Stomach smooth muscle (tissue), 2 donors: ENCODE measurements around the gene PPP3R2.

ENCODE experiments used
- H3K27ac ChIP-seq: one replicate; pipeline ENCODE4 v1.7.0; 2013; ENCODE audit warnings: mild to moderate bottlenecking, low read length, inconsistent platforms
- H3K27me3 ChIP-seq, 2 donors: one replicate each; pipeline ENCODE4 v1.7.0; 2013; ENCODE audit warnings: low read length in 2 of 2; ENCODE audit not compliant: insufficient read depth in 2 of 2, control insufficient read depth in 1 of 2
- H3K36me3 ChIP-seq, 2 donors: one replicate each; pipeline ENCODE4 v1.7.0; 2013; ENCODE audit warnings: low read length in 2 of 2; ENCODE audit not compliant: control insufficient read depth in 2 of 2, insufficient read depth in 2 of 2
- H3K4me1 ChIP-seq: one replicate; pipeline ENCODE4 v1.7.0; 2013; ENCODE audit warnings: low read length; ENCODE audit not compliant: control insufficient read depth, insufficient read depth
- H3K4me3 ChIP-seq, 2 donors: one replicate each; pipeline ENCODE4 v1.7.0; 2013; ENCODE audit warnings: low read length in 2 of 2
- H3K9ac ChIP-seq, 2 donors: one replicate each; pipeline ENCODE4 v1.7.0; 2013; ENCODE audit warnings: low read length in 2 of 2, mild to moderate bottlenecking in 1 of 2
- H3K9me3 ChIP-seq, 2 donors: one replicate each; pipeline ENCODE4 v1.7.0; 2013; ENCODE audit warnings: low read length in 2 of 2; ENCODE audit not compliant: control insufficient read depth in 2 of 2
- donor health status: healthy.
- donor health status: Pancreatic carcinoma.

The PPP3R2 gene

GRCh38 chr9:101587332-101588043 is 7.3 kb downstream of the PPP3R2 start:
- Histone ChIP-seq H3K36me3 (no peaks in the 10 kb centered on the region), H3K9me3 (no peaks in the 10 kb centered on the region), H3K4me1 (no peaks in the 10 kb centered on the region), H3K27me3 (no peaks in the 10 kb centered on the region), H3K4me3 (no peak overlapping the region), H3K27ac (no peak overlapping the region), H3K9ac (no peak overlapping the region)

- no peaks in the 10 kb centered on the region for H3K4me1 ChIP-seq
- H3K4me3 ChIP-seq: no peak overlapping the region
- H3K27ac ChIP-seq: no peak overlapping the region
- no peak overlapping the region for H3K9ac ChIP-seq
- H3K36me3 ChIP-seq: no peaks in the 10 kb centered on the region
- no peaks in the 10 kb centered on the region for H3K9me3 ChIP-seq
- no peaks in the 10 kb centered on the region for H3K27me3 ChIP-seq
Measured at GRCh38 chr9:101586651-101587050, 8.1 kb downstream of the PPP3R2 start.

GRCh38 chr9:101585740-101586139 is 9.0 kb downstream of the PPP3R2 start:
- no peaks in the 10 kb centered on the region for H3K9me3 ChIP-seq
- no peaks in the 10 kb centered on the region for H3K27me3 ChIP-seq
- no peak overlapping the region for H3K4me3 ChIP-seq
- H3K9ac ChIP-seq: no peak overlapping the region
- no peaks in the 10 kb centered on the region for H3K4me1 ChIP-seq
- no peak overlapping the region for H3K27ac ChIP-seq
- no peaks in the 10 kb centered on the region for H3K36me3 ChIP-seq

- H3K27ac ChIP-seq: no peak overlapping the region
- no peaks in the 10 kb centered on the region for H3K36me3 ChIP-seq
Measured at GRCh38 chr9:101582553-101582952, 12.2 kb downstream of the PPP3R2 start.

GRCh38 chr9:101579711-101580545 is 14.8 kb downstream of the PPP3R2 start:
- no peaks in the 10 kb centered on the region for H3K9me3 ChIP-seq
- no peak overlapping the region for H3K27ac ChIP-seq
- no peaks in the 10 kb centered on the region for H3K4me1 ChIP-seq
- H3K9ac ChIP-seq: no peak overlapping the region
- H3K4me3 ChIP-seq: no peak overlapping the region
- H3K27me3 ChIP-seq: no peaks in the 10 kb centered on the region
- no peaks in the 10 kb centered on the region for H3K36me3 ChIP-seq

More at GRCh38 chr9:101582553-101582952, 12.2 kb downstream of the PPP3R2 start:
- no peak overlapping the region for H3K9ac ChIP-seq
- no peaks in the 10 kb centered on the region for H3K27me3 ChIP-seq
- H3K4me1 ChIP-seq: no peaks in the 10 kb centered on the region
- no peaks in the 10 kb centered on the region for H3K9me3 ChIP-seq
- H3K4me3 ChIP-seq: no peak overlapping the region

GRCh38 chr9:101578378-101578777 is 16.4 kb downstream of the PPP3R2 start:
- Histone ChIP-seq H3K9ac (no peak overlapping the region), H3K4me3 (no peak overlapping the region), H3K27me3 (no peaks in the 10 kb centered on the region), H3K9me3 (no peaks in the 10 kb centered on the region), H3K27ac (no peak overlapping the region), H3K36me3 (no peaks in the 10 kb centered on the region), H3K4me1 (no peaks in the 10 kb centered on the region)

- Histone ChIP-seq H3K36me3 (no peaks in the 10 kb centered on the region), H3K9ac (no peak overlapping the region), H3K9me3 (no peaks in the 10 kb centered on the region), H3K27me3 (no peaks in the 10 kb centered on the region), H3K27ac (no peak overlapping the region), H3K4me1 (no peaks in the 10 kb centered on the region), H3K4me3 (no peak overlapping the region)
Measured at GRCh38 chr9:101574731-101575333, 19.9 kb downstream of the PPP3R2 start.

GRCh38 chr9:101572316-101572715 is 22.5 kb downstream of the PPP3R2 start:
- Histone ChIP-seq H3K9me3 (no peaks in the 10 kb centered on the region), H3K9ac (no peak overlapping the region), H3K27me3 (no peaks in the 10 kb centered on the region), H3K36me3 (peaks cover 8 to 11% of the 10 kb centered on the region in 2 donors), H3K4me1 (no peaks in the 10 kb centered on the region), H3K4me3 (no peak overlapping the region), H3K27ac (no peak overlapping the region)

- no peaks in the 10 kb centered on the region for H3K9me3 ChIP-seq
- no peak overlapping the region for H3K4me3 ChIP-seq
- no peak overlapping the region for H3K9ac ChIP-seq
- no peaks in the 10 kb centered on the region for H3K4me1 ChIP-seq
- no peak overlapping the region for H3K27ac ChIP-seq
- H3K36me3 ChIP-seq: peaks cover 8 to 11% of the 10 kb centered on the region in 2 donors
- H3K27me3 ChIP-seq: no peaks in the 10 kb centered on the region
Measured at GRCh38 chr9:101571114-101571513, 23.7 kb downstream of the PPP3R2 start.

GRCh38 chr9:101569741-101570501 is 24.8 kb downstream of the PPP3R2 start:
- H3K9me3 ChIP-seq: no peaks in the 10 kb centered on the region
- no peaks in the 10 kb centered on the region for H3K27me3 ChIP-seq
- no peaks in the 10 kb centered on the region for H3K4me1 ChIP-seq
- H3K27ac ChIP-seq: no peak overlapping the region
- no peak overlapping the region for H3K9ac ChIP-seq
- H3K36me3 ChIP-seq: peaks cover 16 to 18% of the 10 kb centered on the region in 2 donors
- no peak overlapping the region for H3K4me3 ChIP-seq
